Activated effector memory CD4-positive, alpha-beta T cell treated with Interleukin-2 at 50 U/mL for 16 hours (primary cell): ENCODE results near the gene DSCAML1.

ENCODE experiments used
- DNase-seq: peaks from one replicate; pipeline ENCODE4 v3.0.0-alpha.2; 2020

DSCAML1 gene

DNA sequence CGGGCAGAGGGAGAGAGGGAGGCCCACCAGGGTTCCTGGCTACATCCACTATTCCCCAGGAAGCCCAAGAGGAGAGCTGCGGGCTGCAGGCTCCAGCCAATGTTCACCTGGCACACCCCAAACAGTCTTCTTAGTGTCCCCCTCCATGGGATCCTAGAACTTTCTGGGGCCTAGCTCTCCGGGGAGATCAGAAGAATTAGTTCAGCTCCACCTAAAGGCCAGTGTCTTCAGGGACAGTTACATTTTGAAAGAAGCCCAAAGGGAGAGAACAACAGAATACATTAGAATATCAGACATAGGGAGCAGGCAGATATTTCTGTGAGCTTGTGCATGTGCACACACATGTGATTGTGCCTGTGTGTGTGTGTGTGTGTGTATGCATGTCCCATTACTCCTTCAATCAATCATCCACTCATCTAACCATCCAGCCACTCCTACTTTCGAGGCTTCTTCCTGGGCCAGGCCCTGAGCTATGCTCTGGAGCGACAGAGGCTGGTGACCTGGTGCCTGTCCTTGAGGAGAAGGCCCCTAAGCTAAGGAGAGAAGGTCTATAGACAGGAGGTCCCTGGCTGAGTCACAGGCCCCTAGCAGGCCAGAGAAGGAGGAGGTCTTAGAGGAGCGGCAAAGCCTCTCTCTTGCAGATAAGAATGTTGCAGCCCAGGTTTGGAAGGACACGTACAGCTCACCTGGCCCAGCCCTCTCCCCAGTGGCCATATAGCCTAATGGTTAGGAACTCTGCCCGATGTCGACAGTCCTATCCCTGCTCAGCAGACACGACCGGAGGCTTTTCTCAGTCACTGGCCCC lies 165.5 kb downstream of the DSCAML1 start:
- no peak for DNase-seq

DNA sequence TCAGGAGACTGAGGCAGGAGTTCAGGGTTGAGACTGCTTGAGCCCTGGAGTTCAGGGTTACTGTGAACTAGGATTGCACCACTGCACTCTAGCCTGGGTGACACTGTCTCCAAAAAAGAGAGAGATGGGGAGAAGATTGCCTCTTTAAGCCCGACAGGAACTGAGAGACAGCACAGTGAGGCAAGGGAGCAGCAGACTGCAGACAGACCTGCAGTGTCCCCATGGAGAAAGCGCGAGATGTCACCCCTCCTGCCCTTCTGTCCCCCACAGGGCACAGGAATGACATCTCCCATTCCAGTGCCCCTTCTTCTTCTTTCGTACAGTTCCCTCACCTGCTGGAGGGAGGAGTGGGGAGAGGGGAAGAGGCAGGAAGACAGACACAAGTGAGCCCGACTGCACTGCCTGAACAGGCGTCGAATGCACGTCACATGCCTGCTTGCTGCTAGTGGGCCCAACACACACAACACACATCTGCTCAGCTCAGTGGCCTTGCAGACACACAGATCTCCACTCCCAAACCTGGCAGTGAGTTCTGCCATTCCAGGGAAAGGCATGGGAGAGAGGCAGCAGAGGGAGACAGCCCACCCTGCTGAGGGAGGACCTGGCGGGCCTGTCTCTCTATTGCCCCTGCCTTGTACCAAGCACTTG lies 167.0 kb downstream of the DSCAML1 start:
- no peak for DNase-seq

DNA sequence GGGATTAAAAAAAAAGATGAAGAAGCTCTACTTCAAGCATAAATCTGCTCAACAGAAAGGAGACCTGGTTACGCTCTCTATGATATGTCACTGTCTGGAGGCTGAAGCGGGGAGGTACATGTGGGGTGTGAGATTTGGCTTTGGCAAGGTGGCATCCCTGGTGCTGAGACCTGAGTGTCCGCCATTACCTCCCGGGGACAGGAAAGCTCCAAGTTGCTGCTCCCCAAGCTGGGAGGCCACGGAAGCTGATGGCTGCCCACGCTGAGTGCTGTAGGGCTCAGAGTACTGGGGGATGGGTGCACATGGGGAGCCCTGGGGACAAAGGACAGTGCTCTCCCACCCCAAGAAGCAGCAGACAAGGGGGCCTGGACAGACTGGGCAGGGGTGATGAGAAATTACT lies 167.9 kb downstream of the DSCAML1 start:
- DNase-seq, result no peak

- no peak for DNase-seq
Observed at GRCh38 chr11:117627259-117627658, 169.8 kb downstream of the DSCAML1 start.

GRCh38 chr11:117626576-117626975 lies 170.4 kb downstream of the DSCAML1 start:
- DNase-seq, result no peak

GRCh38 chr11:117625237-117625636 lies 171.8 kb downstream of the DSCAML1 start:
- no peak for DNase-seq

GRCh38 chr11:117623831-117624271 lies 173.2 kb downstream of the DSCAML1 start:
- DNase-seq, result no peak

GRCh38 chr11:117621226-117621625 lies 175.8 kb downstream of the DSCAML1 start:
- DNase-seq, result no peak

DNA sequence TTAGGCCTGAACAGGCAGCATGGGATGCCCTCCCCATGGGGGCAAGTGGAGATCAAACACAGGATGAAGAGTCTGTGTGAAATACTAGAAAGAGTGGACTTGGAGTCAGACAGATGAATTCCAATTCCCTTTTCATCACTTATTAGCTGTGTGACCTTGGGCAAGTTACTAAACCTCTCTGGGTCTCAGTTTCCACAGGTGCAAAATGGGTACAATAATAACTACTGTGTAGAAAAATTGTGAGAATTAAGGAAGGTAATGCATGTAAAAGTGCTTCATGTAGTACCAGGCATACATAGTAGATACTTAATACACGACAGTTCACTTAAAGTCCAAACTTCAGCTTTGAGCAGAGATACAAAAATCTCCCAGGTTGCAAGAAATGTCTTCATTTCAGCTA lies 176.4 kb downstream of the DSCAML1 start:
- DNase-seq, result no peak

DNA sequence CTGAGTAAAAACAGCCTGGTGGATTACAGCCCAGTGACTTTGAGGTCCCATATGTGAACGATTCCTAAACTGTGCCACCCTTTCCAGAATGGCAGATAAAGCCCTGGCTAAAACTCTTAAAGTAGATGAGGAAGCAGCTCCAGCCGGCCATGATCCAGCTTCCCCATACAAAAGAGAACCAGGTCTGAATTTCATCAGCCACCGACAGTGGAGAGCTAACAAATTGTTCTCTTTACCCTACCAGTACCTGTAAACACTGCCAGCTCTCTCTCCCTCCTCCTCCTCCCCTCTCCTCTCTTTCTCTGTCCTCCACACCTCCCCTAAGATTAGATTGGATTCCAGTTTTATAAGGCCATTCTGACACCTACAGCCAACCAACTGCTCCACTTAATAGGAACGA lies 176.9 kb downstream of the DSCAML1 start:
- DNase-seq, result no peak

DNA sequence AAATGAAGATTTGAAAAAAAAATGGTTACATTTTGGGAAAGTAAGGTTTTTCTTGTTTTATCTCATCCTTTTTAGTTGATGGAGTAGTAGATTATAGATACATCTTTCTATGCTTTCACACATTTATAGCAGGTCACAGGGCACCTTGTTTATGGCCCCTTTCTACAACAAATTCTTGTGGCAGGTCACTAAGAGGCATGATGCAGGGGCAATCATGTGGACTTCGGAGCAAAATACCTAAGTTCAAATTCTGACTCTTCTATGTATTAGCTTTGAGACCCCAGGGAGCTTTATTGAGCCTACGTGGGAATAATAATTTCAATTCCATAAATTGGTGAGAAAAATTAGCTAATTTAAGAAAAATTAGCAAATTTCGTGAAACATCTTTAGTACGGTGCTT lies 177.4 kb downstream of the DSCAML1 start:
- DNase-seq, result no peak

DNA sequence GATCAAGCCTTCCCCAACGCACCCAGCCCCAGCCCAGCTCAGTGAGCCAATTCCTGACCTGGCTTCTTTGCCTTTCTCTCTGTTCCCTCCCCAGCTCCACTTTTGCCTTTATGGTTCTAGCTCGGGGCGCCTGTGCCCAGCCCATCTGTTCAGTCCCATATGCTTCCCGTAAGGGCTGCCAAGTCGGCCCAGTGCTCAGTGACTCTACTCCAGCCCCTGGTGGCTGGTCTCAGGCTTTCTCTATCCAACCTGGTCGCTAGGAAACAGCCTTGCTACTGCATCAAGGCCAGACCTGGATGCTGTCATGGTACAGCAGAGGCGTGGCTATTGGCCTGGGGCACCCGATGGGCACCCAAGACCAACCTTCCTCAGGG lies 178.0 kb downstream of the DSCAML1 start:
- no peak for DNase-seq

DNA sequence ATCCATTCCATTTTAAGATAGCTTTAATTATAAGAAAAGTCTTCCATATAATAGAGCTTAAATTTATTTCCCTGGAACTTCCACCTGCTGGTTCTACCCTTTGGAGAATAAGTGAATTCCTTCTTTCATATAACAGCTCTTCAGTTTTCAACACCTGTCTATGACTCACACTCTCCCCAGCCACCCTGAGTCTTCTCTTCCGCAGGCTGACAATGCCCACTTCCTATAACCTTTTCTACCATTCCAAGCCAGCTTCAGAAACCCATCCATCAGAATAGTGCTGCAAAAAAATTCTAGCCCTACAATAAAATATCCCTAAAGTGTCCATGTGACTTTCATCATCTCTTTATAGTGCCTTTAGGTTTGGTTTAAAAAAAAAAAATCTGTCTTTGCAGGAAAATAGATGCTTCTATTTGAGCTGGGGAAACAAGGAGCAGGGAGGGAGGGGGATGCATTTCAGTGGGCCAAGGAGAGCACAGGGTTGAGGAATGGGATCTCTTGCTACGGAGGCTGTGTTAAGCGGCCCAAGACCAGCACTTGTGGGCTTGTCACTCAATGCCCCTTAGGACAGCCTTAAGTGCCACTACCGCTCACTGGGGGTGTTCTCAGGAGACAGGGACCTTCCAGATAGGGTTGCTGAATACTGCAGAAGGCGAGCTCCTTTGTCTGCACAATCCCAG lies 178.6 kb downstream of the DSCAML1 start:
- DNase-seq, result no peak

DNA sequence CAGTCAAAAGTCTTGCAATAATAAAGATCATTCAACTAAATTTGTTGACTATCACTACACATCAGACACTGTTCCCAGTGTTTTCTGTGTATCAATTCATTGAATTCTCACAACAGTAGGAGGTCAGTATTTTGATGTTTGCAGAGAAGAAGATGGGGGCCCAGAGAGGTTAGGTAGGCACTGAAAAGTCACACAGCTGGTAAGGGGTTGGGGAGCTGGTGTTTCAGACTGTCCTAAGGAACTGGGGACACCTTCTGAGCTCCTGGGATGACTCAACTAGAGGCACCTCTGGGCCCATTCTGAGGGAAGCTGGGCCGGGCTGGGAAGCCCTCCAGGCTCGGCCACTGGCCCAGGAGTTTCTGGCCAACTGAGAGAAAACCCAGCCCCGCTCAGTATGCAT lies 180.0 kb downstream of the DSCAML1 start:
- DNase-seq, result no peak

DNA sequence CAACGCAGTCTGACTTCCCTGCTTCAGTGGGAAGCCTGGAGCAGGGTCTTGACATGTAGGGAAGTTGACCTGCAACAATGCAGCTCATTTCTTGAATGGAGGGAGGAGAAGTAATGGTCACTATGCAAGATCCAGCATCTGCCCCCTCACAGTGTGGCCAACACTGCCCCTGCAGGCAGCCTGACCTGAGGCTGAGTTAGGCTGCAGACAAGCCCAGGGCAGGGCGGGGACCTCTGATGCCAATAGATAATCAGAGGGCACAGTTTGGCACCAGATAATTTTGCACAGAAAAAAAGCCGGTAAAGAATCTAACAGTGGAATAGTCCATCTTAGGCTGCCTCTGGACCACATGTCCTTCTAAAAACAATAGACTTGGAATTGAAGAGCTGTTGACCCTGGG lies 182.3 kb downstream of the DSCAML1 start:
- no peak for DNase-seq

- no peak for DNase-seq
Observed at GRCh38 chr11:117613521-117613920, 183.5 kb downstream of the DSCAML1 start.

- no peak for DNase-seq
Observed at GRCh38 chr11:117612177-117612576, 184.8 kb downstream of the DSCAML1 start.

GRCh38 chr11:117610901-117611300 lies 186.1 kb downstream of the DSCAML1 start:
- no peak for DNase-seq

- no peak for DNase-seq
Observed at GRCh38 chr11:117610045-117610444, 187.0 kb downstream of the DSCAML1 start.

DNA sequence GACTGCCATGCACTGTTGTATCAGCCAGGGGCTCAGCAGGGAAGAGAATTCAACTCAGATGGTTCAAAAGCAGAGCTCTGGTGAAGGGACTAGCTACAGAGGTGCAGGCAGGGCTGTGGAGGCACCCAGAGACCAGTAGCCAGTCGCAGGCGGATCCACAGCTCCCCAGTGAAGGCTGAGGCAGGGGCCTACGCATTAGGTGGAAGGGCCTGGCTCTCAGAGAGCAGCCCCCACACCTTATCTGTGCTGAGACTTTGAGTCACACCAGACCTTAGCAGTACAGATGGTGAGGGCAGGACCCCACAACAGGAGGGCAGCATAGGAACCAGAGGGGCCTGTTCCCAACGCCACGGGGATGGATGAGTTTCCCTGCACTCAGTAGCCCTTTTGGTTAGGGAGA lies 189.6 kb downstream of the DSCAML1 start:
- no peak for DNase-seq

DNA sequence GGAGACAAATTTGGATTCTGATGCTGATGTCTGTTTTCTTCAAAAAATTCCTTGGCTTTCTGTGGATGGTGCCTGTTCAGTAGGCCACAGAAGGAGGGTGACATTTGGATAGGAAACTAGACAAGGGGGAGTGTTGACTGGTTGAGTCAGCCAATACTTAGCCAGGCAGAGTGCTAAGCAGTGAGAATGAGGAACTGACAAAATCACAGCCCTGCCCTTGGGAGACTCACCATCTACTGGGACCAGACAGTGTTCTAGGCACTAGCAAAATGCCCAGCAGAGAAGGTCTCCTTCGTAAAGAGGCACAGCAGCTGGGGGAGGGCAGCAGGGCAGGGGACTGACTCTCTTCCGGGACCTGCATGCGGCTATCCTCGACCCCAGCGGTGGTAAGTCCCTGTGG lies 190.2 kb downstream of the DSCAML1 start:
- DNase-seq, result no peak

DNA sequence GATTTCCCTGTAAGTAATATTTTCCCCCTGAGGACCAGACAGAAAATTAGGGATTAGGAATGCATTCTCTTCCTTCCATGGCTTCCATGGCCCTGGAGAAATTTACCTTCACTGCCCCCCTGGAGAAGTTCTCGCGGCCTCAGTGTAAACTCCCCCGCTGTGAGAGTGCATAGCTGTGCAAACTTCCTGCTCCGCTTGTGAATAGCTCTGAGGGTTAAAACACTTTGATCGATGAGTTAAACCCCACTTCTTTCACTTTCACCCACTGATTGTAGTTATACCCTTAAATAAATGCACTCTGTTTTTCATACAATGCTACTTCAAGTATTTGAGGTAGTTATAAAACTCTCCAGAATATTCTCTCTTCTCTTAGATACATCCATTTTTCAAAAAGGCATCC lies 190.8 kb downstream of the DSCAML1 start:
- DNase-seq, result no peak

DNA sequence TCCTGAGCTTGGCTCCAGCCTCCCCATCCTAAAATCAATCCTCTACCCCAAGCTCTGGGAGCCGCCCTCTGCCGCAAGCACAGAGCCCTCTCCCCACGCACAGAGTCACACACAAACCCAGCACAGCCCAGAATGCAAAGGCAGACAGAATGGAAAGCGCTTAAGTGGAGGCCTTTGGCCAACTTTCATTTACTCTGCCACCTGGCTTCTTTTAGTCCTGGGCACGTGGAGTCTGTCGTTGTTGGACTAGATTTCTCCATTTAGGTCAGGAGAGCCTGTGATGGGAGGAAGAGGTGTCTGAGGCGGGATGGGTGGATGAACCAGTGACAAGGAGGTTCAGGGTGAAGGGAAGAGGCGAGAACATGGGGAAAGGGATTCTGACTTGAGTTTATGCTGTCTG lies 191.7 kb downstream of the DSCAML1 start:
- DNase-seq, result no peak

GRCh38 chr11:117604336-117604995 lies 192.6 kb downstream of the DSCAML1 start:
- DNase-seq, result no peak
